IMR-90 (cell line): ENCODE data around the gene TSPAN31. TPM values are rescaled to one million over a fixed set of nuclear protein-coding genes. Genes with fewer than 3 reads are reported as not detected.

ENCODE experiments used
- ATAC-seq: fragments of 200-7000 bp; cut with Tn5 transposase; 2 replicates; pipeline ENCODE4 v1.9.1; 2020; ENCODE audit warnings: low read depth, mild to moderate bottlenecking, moderate library complexity
- BruUV-seq: library from RNA; stranded (reverse); fragments of 400-500 nt; replicated peaks from 2 replicates; lab custom pipeline; 2021; lab: Mats Ljungman, UMichigan
- CTCF ChIA-PET: fragments of 300-600 bp; formaldehyde crosslinking; extraction: SDS; loops from one replicate; lab custom pipeline; 2021; ENCODE audit warnings: antibody characterized with exemption; lab: Yijun Ruan, JAX
- POLR2A ChIA-PET: fragments of 300-600 bp; sonication (Branson Sonifier 250); formaldehyde crosslinking; loops from one replicate; lab custom pipeline; 2022; ENCODE audit warnings: antibody characterized with exemption; ENCODE audit not compliant: unreplicated experiment; lab: Charles Lee
- DNase-seq: peaks from one replicate; pipeline ENCODE4 v3.0.0; 2013
- H2AFZ ChIP-seq: replicated peaks from 2 replicates; pipeline ENCODE3; 2013; ENCODE audit warnings: low read length, mild to moderate bottlenecking; ENCODE audit not compliant: poor library complexity
- H2AK5ac ChIP-seq: 2 replicates; pipeline ENCODE4 v1.6.1; 2013; ENCODE audit warnings: low read depth, low read length, inconsistent platforms
- H2AK9ac ChIP-seq: replicated peaks from 2 replicates; pipeline ENCODE3; 2013; ENCODE audit warnings: mild to moderate bottlenecking, low read depth, low read length, moderate library complexity; ENCODE audit not compliant: poor library complexity
- H2BK120ac ChIP-seq: 2 replicates; pipeline ENCODE4 v1.6.1; 2013; ENCODE audit warnings: low read depth, low read length, inconsistent platforms
- H2BK15ac ChIP-seq: 3 replicates; pipeline ENCODE4 v1.6.1; 2013; ENCODE audit warnings: low read depth, low read length, inconsistent platforms
- H2BK20ac ChIP-seq: 2 replicates; pipeline ENCODE4 v1.6.1; 2013; ENCODE audit warnings: low read depth, mild to moderate bottlenecking, inconsistent platforms, low read length, moderate library complexity
- H2BK5ac ChIP-seq: 2 replicates; pipeline ENCODE4 v1.6.1; 2013; ENCODE audit warnings: mild to moderate bottlenecking, low read depth, low read length, inconsistent platforms; ENCODE audit not compliant: poor library complexity, severe bottlenecking
- H3K14ac ChIP-seq: replicated peaks from 2 replicates; pipeline ENCODE4 v1.6.1; 2013; ENCODE audit warnings: low read depth, low read length, inconsistent platforms
- H3K18ac ChIP-seq: 2 replicates; pipeline ENCODE4 v1.6.1; 2013; ENCODE audit warnings: low read depth, low read length, control low read depth
- H3K23ac ChIP-seq: 2 replicates; pipeline ENCODE4 v1.6.1; 2013; ENCODE audit warnings: low read depth, low read length, inconsistent platforms
- H3K27ac ChIP-seq: 2 replicates; pipeline ENCODE4 v1.5.1; 2013; ENCODE audit warnings: mild to moderate bottlenecking, control low read depth, low read length; ENCODE audit not compliant: insufficient read depth
- H3K27me3 ChIP-seq: 2 replicates; pipeline ENCODE4 v1.6.1; 2013; ENCODE audit warnings: low read length; ENCODE audit not compliant: control insufficient read depth, insufficient read depth
- H3K36me3 ChIP-seq: 2 replicates; pipeline ENCODE4 v1.6.1; 2013; ENCODE audit warnings: low read length, mixed read lengths; ENCODE audit not compliant: control insufficient read depth, insufficient read depth
- H3K4ac ChIP-seq: 2 replicates; pipeline ENCODE4 v1.6.1; 2013; ENCODE audit warnings: low read depth, low read length, inconsistent platforms
- H3K4me1 ChIP-seq: 2 replicates; pipeline ENCODE4 v1.6.1; 2013; ENCODE audit warnings: low read length, mixed read lengths; ENCODE audit not compliant: control insufficient read depth, insufficient read depth
- H3K4me2 ChIP-seq: 2 replicates; pipeline ENCODE4 v1.6.1; 2013; ENCODE audit warnings: low read depth, mild to moderate bottlenecking, control low read depth, low read length, moderate library complexity
- H3K4me3 ChIP-seq: 2 replicates; pipeline ENCODE4 v1.5.1; 2013; ENCODE audit warnings: low read depth, mild to moderate bottlenecking, control low read depth, low read length, moderate library complexity; ENCODE audit not compliant: insufficient read depth
- H3K56ac ChIP-seq: 2 replicates; pipeline ENCODE4 v1.6.1; 2013; ENCODE audit warnings: low read length, inconsistent platforms; ENCODE audit not compliant: insufficient read depth; ENCODE audit errors: extremely low read depth
- H3K79me1 ChIP-seq, 2 experiments: 2 replicates each; pipeline ENCODE4 v1.6.1; 2013; ENCODE audit warnings: low read length in 2 of 2, inconsistent platforms in 1 of 2, low read depth in 1 of 2
- H3K9ac ChIP-seq: 2 replicates; pipeline ENCODE4 v1.6.1; 2013; ENCODE audit warnings: low read depth, low read length, control low read depth
- H3K9me1 ChIP-seq: 2 replicates; pipeline ENCODE4 v1.6.1; 2013; ENCODE audit warnings: low read length, inconsistent platforms; ENCODE audit not compliant: insufficient read depth
- H3K9me3 ChIP-seq: 2 replicates; pipeline ENCODE4 v1.6.1; 2013; ENCODE audit warnings: low read length; ENCODE audit not compliant: control insufficient read depth, insufficient read depth
- H4K20me1 ChIP-seq: 2 replicates; pipeline ENCODE4 v1.6.1; 2013; ENCODE audit warnings: low read length, inconsistent platforms; ENCODE audit not compliant: insufficient read depth
- H4K5ac ChIP-seq: 2 replicates; pipeline ENCODE4 v1.6.1; 2013; ENCODE audit warnings: mild to moderate bottlenecking, low read depth, low read length, control low read depth
- H4K8ac ChIP-seq, 2 experiments: 2 replicates each; pipeline ENCODE4 v1.6.1; 2013; ENCODE audit warnings: low read depth in 2 of 2, low read length in 2 of 2, control low read depth in 1 of 2, inconsistent platforms in 1 of 2
- H4K91ac ChIP-seq: 2 replicates; pipeline ENCODE4 v1.6.1; 2013; ENCODE audit warnings: low read depth, low read length, inconsistent platforms; ENCODE audit not compliant: insufficient read depth
- CEBPB ChIP-seq: IDR thresholded peaks from 2 replicates; pipeline ENCODE4 v1.6.1; 2012; ENCODE audit warnings: low read depth, low read length, improper control_type of control experiment
- MAZ ChIP-seq: IDR thresholded peaks from 2 replicates; pipeline ENCODE4 v1.6.1; 2012; ENCODE audit warnings: low read depth, mild to moderate bottlenecking, low read length, improper control_type of control experiment, moderate library complexity, borderline replicate concordance
- POLR2A ChIP-seq: IDR thresholded peaks from 2 replicates; pipeline ENCODE4 v1.6.1; 2012; ENCODE audit warnings: mild to moderate bottlenecking, low read depth, low read length
- RCOR1 ChIP-seq: IDR thresholded peaks from 2 replicates; pipeline ENCODE4 v1.6.1; 2012; ENCODE audit warnings: mild to moderate bottlenecking, low read length, improper control_type of control experiment; ENCODE audit not compliant: insufficient replicate concordance
- SMC3 ChIP-seq: fragments of 150-350 bp; IDR thresholded peaks from 2 replicates; pipeline ENCODE4 v1.6.1; 2016; ENCODE audit warnings: low read depth, mild to moderate bottlenecking, antibody characterized with exemption, low read length, moderate library complexity
- WGBS, 2 experiments: methylation state at CpG; one replicate each; pipeline versions ENCODE4 v1.1.5 to v1.1.7; 2013; ENCODE audit warnings: missing lambda C conversion rate in 2 of 2; ENCODE audit not compliant: insufficient read length in 1 of 2; ENCODE audit errors: extremely low coverage in 2 of 2; 5-methylcytosine and 5-hydroxymethylcytosine counted together
- dilution Hi-C: fragments of 300-500 bp; cut with HindIII; formaldehyde crosslinking; loops from one replicate; pipeline ENCODE4 v1.14.3; 2018; ENCODE audit warnings: low sequenced_read_pairs; ENCODE audit not compliant: unreplicated experiment
- in situ Hi-C: fragments of 300-500 bp; cut with MboI; formaldehyde crosslinking; loops from 3 replicates; pipeline ENCODE4 v1.14.3; 2019; ENCODE audit warnings: low sequenced_read_pairs, inconsistent platforms, mixed read lengths
- intact Hi-C: fragments of 100-400 bp; cut with micrococcal nuclease; formaldehyde crosslinking; loops from 2 replicates; pipeline ENCODE4 v1.10.0; 2022
- polyA plus RNA-seq, 3 experiments: library from polyadenylated mRNA; depleted of rRNA; stranded (reverse); fragments of >200 nt; gene quantifications; 2 replicates each; pipeline ENCODE4 v1.2.3, GENCODE V29; 2012; ENCODE audit warnings: low replicate concordance in 1 of 3
- total RNA-seq: library from RNA; depleted of rRNA; stranded (reverse); fragments of >200 nt; gene quantifications from 2 replicates; pipeline ENCODE4 v1.2.3, GENCODE V29; 2012

The TSPAN31 gene
- total and polyA plus RNA-seq, 2 of the 4 experiments (the other 2 are of a cell fraction), result 12.3 to 71.2 TPM

DNA sequence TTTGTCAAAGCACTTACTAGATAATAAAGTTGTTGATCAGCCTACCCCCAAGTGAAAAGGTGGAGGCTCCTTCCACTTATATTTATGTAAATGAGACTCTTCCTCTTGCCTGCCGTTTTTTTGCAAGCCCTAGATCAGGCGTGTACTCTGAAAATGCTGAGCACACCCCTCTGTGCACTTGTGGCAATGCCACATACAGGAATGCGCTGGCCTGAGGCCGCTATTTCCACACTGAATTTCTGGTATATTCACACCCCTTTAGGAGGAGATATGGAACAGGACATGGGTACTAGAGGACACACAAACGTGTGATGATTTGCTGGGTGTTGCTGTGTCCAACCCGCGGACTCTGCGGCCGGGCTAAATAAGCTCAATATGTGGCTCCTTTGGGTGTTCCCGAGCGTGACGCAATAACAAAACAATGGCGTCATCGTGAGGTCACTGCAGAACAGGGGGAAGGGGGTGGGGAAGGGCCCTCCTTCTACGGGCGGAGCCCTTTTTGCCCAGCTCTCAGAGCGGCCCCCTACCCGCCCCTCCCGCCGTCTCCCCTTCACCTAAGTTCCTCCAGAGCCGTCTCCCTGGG, 554 bp upstream of the TSPAN31 start:
- H3K9ac ChIP-seq, result peak overlapping the region; percentile 61; the same call in 1 of the 2 replicates
- dilution Hi-C loops (no loop called here), intact Hi-C loops (no loop called here), in situ Hi-C loops (no loop called here)
- H3K4ac ChIP-seq, result peak overlapping the region; percentile 75
- no TSS peak for BruUV-seq
- H2AK5ac ChIP-seq, result peak overlapping the region; percentile 68
- peaks cover 13 to 30% of the 10 kb centered on the region in 2 experiments; a peak in 3 of 4 replicates for H3K79me1 ChIP-seq
- ATAC-seq, result peak; percentile 63
- no peak overlapping the region; the same call in 2 of the 3 replicates for H2BK15ac ChIP-seq
- H3K9me1 ChIP-seq, result peaks cover 6% of the 10 kb centered on the region
- POLR2A ChIA-PET, result interaction anchor here (1.0 to 1.1 kb wide), 2 partner anchors 18 to 28 kb away, joined by 4 to 5 read pairs; partner anchors contain the start of genes EEF1AKMT3 and METTL1
- H3K4me1 ChIP-seq, result peaks cover 3% of the 10 kb centered on the region
- DNase-seq, result peak; percentile 85
- peak overlapping the region; percentile 53 for H2BK5ac ChIP-seq
- H2AFZ ChIP-seq, result peak overlapping the region; percentile 96
- H3K23ac ChIP-seq, result peak overlapping the region; percentile 42; the same call in 1 of the 2 replicates
- H3K56ac ChIP-seq, result peak overlapping the region; percentile 65; the same call in 1 of the 2 replicates
- peak overlapping the region; percentile 88 for H2AK9ac ChIP-seq
- peak overlapping the region; percentile 22 to 94 for H4K8ac ChIP-seq
- H3K18ac ChIP-seq, result peak overlapping the region; percentile 8; the same call in 1 of the 2 replicates
- H3K27me3 ChIP-seq, result peaks cover 29% of the 10 kb centered on the region
- WGBS, 2 experiments, result 15% methylated on average over 5 of the region's 21 CpGs; no CpG with 5 or more reads in 1 of the 2 experiments
- H4K91ac ChIP-seq, result 0 out of 2 replicates have a peak overlapping the region, but pooled peaks have one; percentile 43
- H3K36me3 ChIP-seq, result peaks cover 14% of the 10 kb centered on the region
- CTCF ChIA-PET, result interaction anchor here (1.9 kb wide), 1 partner anchor 8 kb away, joined by 6 read pairs; no protein-coding TSS in a partner anchor
- peak overlapping the region; percentile 32 for H4K5ac ChIP-seq
- TF ChIP-seq POLR2A, result no peak; the same call in 1 of the 2 replicates
- TF ChIP-seq SMC3, result no peak
- peak; percentile 57 for TF ChIP-seq RCOR1
- TF ChIP-seq CEBPB, result peak; percentile 97
- TF ChIP-seq MAZ, result peak; percentile 26; the same call in 1 of the 2 replicates
- peak overlapping the region; percentile 69 for H3K4me3 ChIP-seq
- H2BK20ac ChIP-seq, result no peak overlapping the region
- peak overlapping the region; percentile 34 for H3K4me2 ChIP-seq
- H3K9me3 ChIP-seq, result peaks cover under 1% of the 10 kb centered on the region; the same call in 1 of the 2 replicates
- peak overlapping the region; percentile 75 for H2BK120ac ChIP-seq
- H3K14ac ChIP-seq, result peak overlapping the region; percentile 82
- H4K20me1 ChIP-seq, result no peaks in the 10 kb centered on the region
- peak overlapping the region; percentile 74 for H3K27ac ChIP-seq
